ENCODE results near the gene OOSP4B.

DNA sequence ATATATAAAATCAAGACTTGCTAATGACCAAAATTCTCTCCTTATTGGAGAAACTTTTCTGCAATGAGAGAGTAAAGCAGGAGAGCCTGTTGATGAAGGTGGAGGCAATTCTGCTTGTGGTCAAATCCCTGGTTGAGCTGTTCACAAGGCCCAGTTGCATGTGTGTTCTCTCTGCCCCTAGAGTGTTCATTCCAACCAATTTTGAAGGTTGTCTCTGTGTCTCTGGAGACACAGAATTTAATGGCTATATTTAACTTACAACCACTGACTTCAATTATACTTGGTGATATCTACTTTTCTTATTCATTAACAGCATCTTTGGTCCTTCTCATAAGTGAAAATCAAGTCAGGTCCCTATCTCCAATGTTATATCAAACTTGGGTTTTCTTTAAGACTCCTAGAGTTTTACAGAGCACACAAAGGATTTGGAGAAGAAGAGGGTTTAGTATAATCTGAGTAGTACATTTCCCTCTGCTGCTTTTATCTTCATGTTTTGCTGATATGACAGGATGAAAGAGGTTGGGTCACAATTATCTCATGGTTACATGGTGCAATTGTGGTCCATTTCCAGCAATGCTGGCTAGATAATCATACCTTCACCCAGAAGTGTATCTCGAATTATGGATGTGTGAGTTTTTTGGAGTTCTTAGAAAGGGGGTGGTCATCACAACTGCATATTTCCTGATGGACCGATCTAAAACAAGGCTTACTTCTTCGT lies 49.1 kb upstream of the OOSP4B start:
- TF ChIP-seq ZNF274 (IDR thresholded peaks at IDR 0.05; ENCODE audit: low read depth, low read length) (no peak), SUZ12 (IDR thresholded peaks at IDR 0.05; ENCODE audit: extremely low read depth, insufficient read depth, insufficient read length) (no peak), YY1 (IDR thresholded peaks at IDR 0.05; ENCODE audit: insufficient read depth, insufficient read length) (no peak)

All from NT2/D1 (cell line).